Aorta (tissue), 5 donors: ENCODE results near the gene PHACTR3. TPM values are rescaled to one million over a fixed set of nuclear protein-coding genes. Genes with fewer than 3 reads are reported as not detected.

ENCODE experiments used
- ATAC-seq: fragments of 200-7000 bp; cut with Tn5 transposase; one replicate; pipeline ENCODE4 v1.9.1; 2022; ENCODE audit warnings: moderate library complexity; ENCODE audit not compliant: low FRiP score
- DNase-seq, 2 donors: peaks; one replicate each; pipeline ENCODE4 v3.0.0-alpha.2; 2020
- H3K27ac ChIP-seq, 2 donors: one replicate each; pipeline ENCODE4 v1.5.1; 2013; ENCODE audit warnings: low read length in 2 of 2, mild to moderate bottlenecking in 2 of 2, moderate library complexity in 2 of 2, control low read depth in 1 of 2, inconsistent platforms in 1 of 2, low read depth in 1 of 2
- H3K27me3 ChIP-seq, 2 donors: one replicate each; pipeline ENCODE4 v1.6.1; 2013; ENCODE audit warnings: control low read depth in 1 of 2, low read length in 1 of 2, mild to moderate bottlenecking in 1 of 2, moderate library complexity in 1 of 2; ENCODE audit not compliant: insufficient read depth in 2 of 2, control insufficient read depth in 1 of 2
- H3K36me3 ChIP-seq, 2 donors: one replicate each; pipeline ENCODE4 v1.6.1; 2013; ENCODE audit warnings: control low read depth in 1 of 2, low read length in 1 of 2, mild to moderate bottlenecking in 1 of 2; ENCODE audit not compliant: insufficient read depth in 2 of 2, control insufficient read depth in 1 of 2
- H3K4me1 ChIP-seq, 2 donors: one replicate each; pipeline ENCODE4 v1.6.1; 2013; ENCODE audit warnings: low read length in 2 of 2, control low read depth in 1 of 2, mild to moderate bottlenecking in 1 of 2, moderate library complexity in 1 of 2; ENCODE audit not compliant: insufficient read depth in 2 of 2, control insufficient read depth in 1 of 2
- H3K4me3 ChIP-seq, 2 donors: one replicate each; pipeline ENCODE4 v1.5.1; 2013; ENCODE audit warnings: low read length in 2 of 2, control low read depth in 1 of 2, mild to moderate bottlenecking in 1 of 2
- H3K9me3 ChIP-seq: one replicate; pipeline ENCODE4 v1.6.1; 2013; ENCODE audit warnings: mild to moderate bottlenecking, low read length; ENCODE audit not compliant: control insufficient read depth
- WGBS, 2 donors: extraction: QIAGEN DNeasy Blood & Tissue Kit; methylation state at CpG; one replicate each; pipeline ENCODE4 v1.1.7; 2013; 5-methylcytosine and 5-hydroxymethylcytosine counted together
- intact Hi-C, 2 donors: fragments of 100-400 bp; cut with DNase I; formaldehyde crosslinking; loops; one replicate each; pipeline versions ENCODE4 v1.14.2 to v1.15.0; 2022
- polyA plus RNA-seq, 2 donors: library from polyadenylated mRNA; stranded (reverse); fragments of 200-250 nt; gene quantifications; one replicate each; pipeline ENCODE4 v1.2.3, GENCODE V29; 2013
- total RNA-seq, 2 donors: library from RNA; stranded (reverse); fragmentation: NEBNext Ultra II Directional; extraction: Animal tissue kit (Norgen Biotek cat#: 25700); gene quantifications; one replicate each; pipeline ENCODE4 v1.2.1, GENCODE V29; 2021
- donor health status: healthy with polysubstance abuse.
- donor health status: Bipolar disorder and iron deficiency.
- donor health status: DM: no; HTN: no; CAD: no.
- donor health status: DM: no; HTN: no; CAD: no.
- donor health status: DM: yes; HTN: yes; CAD: no.

PHACTR3 gene
- total and polyA plus RNA-seq, 4 donors: 0.16 to 0.27 TPM; not detected in 2

- Histone ChIP-seq H3K9me3 (no peaks in the 10 kb centered on the region), H3K4me3 (no peak overlapping the region), H3K27me3 (no peaks in the 10 kb centered on the region), H3K4me1 (no peaks in the 10 kb centered on the region), H3K27ac (no peak overlapping the region), H3K36me3 (no peaks in the 10 kb centered on the region)
- ATAC-seq (no peak), DNase-seq (peak in 1 of 2 donors; percentile 12)
- WGBS, 2 donors: 84 to 89% methylated on average over 8 of the region's 8 CpGs
- intact Hi-C loops: no loop called here
Observed at GRCh38 chr20:59665656-59666555, 61.6 kb downstream of the PHACTR3 start.

GRCh38 chr20:59666586-59666985 is 62.2 kb downstream of the PHACTR3 start:
- H3K27me3 ChIP-seq: no peaks in the 10 kb centered on the region
- intact Hi-C loops: no loop called here

GRCh38 chr20:59667131-59667530 is 62.8 kb downstream of the PHACTR3 start:
- DNase-seq (peak in 1 of 2 donors; percentile 41), ATAC-seq (no peak)
- Histone ChIP-seq H3K27ac (no peak overlapping the region), H3K4me1 (no peaks in the 10 kb centered on the region), H3K27me3 (no peaks in the 10 kb centered on the region), H3K9me3 (no peaks in the 10 kb centered on the region), H3K4me3 (no peak overlapping the region), H3K36me3 (no peaks in the 10 kb centered on the region)
- 75 to 82% methylated on average over 3 of the region's 3 CpGs for WGBS, 2 donors
- intact Hi-C loops: no loop called here

More at GRCh38 chr20:59666586-59666985, 62.2 kb downstream of the PHACTR3 start:
- ATAC-seq (no peak), DNase-seq (peak in 1 of 2 donors; percentile 61)
- 74 to 76% methylated on average over 7 of the region's 7 CpGs for WGBS, 2 donors
- no peak overlapping the region for H3K27ac ChIP-seq
- no peaks in the 10 kb centered on the region for H3K4me1 ChIP-seq
- no peak overlapping the region for H3K4me3 ChIP-seq
- H3K36me3 ChIP-seq: no peaks in the 10 kb centered on the region
- no peaks in the 10 kb centered on the region for H3K9me3 ChIP-seq

- DNase-seq (peak in 1 of 2 donors; percentile 19), ATAC-seq (no peak)
- no peak overlapping the region for H3K27ac ChIP-seq
- H3K36me3 ChIP-seq: no peaks in the 10 kb centered on the region
- no peaks in the 10 kb centered on the region for H3K9me3 ChIP-seq
- no peak overlapping the region for H3K4me3 ChIP-seq
- no peaks in the 10 kb centered on the region for H3K4me1 ChIP-seq
- intact Hi-C loops: no loop called here
- WGBS, 2 donors: 86 to 88% methylated on average over 16 of the region's 16 CpGs
- no peaks in the 10 kb centered on the region for H3K27me3 ChIP-seq
Observed at GRCh38 chr20:59667981-59668515, 63.7 kb downstream of the PHACTR3 start.

GRCh38 chr20:59668926-59669850 is 64.8 kb downstream of the PHACTR3 start:
- no peaks in the 10 kb centered on the region for H3K36me3 ChIP-seq
- intact Hi-C loops: no loop called here
- no peaks in the 10 kb centered on the region for H3K4me1 ChIP-seq
- 75 to 82% methylated on average over 11 of the region's 11 CpGs for WGBS, 2 donors
- H3K27ac ChIP-seq: no peak overlapping the region
- H3K4me3 ChIP-seq: no peak overlapping the region
- no peaks in the 10 kb centered on the region for H3K9me3 ChIP-seq
- ATAC-seq: no peak
- no peak for DNase-seq
- no peaks in the 10 kb centered on the region for H3K27me3 ChIP-seq

GRCh38 chr20:59670786-59671492 is 66.6 kb downstream of the PHACTR3 start:
- DNase-seq (no peak), ATAC-seq (no peak)
- H3K9me3 ChIP-seq: no peaks in the 10 kb centered on the region
- H3K27ac ChIP-seq: no peak overlapping the region
- 65 to 67% methylated on average over 9 of the region's 9 CpGs for WGBS, 2 donors
- H3K27me3 ChIP-seq: no peaks in the 10 kb centered on the region
- intact Hi-C loops: no loop called here
- H3K36me3 ChIP-seq: no peaks in the 10 kb centered on the region
- H3K4me1 ChIP-seq: no peaks in the 10 kb centered on the region
- no peak overlapping the region for H3K4me3 ChIP-seq

GRCh38 chr20:59671661-59672471 is 67.5 kb downstream of the PHACTR3 start:
- Histone ChIP-seq H3K4me3 (no peak overlapping the region), H3K27ac (no peak overlapping the region), H3K9me3 (no peaks in the 10 kb centered on the region), H3K27me3 (no peaks in the 10 kb centered on the region), H3K36me3 (no peaks in the 10 kb centered on the region), H3K4me1 (no peaks in the 10 kb centered on the region)
- ATAC-seq: no peak
- intact Hi-C loops: no loop called here
- DNase-seq: no peak
- 86 to 91% methylated on average over 16 of the region's 16 CpGs for WGBS, 2 donors
